Measurements from ENCODE around the gene MGMT.

DNA sequence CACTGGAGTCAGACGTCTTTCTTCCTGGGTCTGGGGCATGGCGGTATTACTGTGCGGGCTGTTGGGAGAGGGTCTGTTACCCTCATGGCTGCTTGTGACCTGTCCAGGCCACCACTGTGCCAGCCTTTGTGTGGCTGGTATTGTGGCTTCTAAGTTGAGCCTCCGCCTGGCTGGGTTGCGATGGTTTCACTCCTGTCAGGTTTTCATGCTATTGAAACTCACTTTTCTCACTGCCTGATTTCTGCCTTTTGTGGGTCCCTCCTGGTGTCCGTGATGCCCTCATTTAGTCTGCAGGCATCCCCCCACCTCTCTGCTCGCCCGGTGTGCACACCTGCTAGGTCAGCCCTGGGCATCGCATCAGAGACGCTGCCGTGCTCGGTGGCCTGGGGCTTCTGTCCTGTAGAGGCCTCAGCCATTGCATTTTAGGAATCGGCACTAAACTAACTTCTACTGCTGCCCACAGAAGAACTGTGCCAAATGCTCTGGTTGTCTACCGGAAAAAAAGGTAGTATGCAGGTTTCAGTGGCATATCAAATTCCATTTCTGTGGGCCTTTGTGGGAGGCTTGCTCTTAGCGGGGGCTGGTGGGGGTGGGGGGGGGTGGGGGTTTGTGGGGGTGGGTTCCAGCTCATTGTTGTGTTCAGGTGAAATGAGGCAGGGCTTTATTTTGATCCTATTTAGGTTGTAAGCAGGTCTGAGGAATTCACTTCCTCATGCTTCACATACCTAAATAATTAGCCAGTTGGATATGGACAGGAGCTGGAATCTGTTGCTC, 64.3 kb downstream of the MGMT start:
- TF ChIP-seq POLR2A (IDR thresholded peaks at IDR 0.05; ENCODE audit: low read length) (no peak), GATA1 (IDR thresholded peaks at IDR 0.05; ENCODE audit: low read depth, low read length) (no peak)

Data from erythroblast (primary cell).